KBM-7 (cell line): Measurements from ENCODE around the gene ETFB.
A peak's percentile ranks its signal among the peaks of the same experiment; 100 is the strongest.

Source experiments
- DNase-seq: peaks from one replicate; pipeline ENCODE4 v3.0.0-alpha.2; 2015
- in situ Hi-C: fragments of 300-500 bp; cut with MboI; formaldehyde crosslinking; loops from 2 replicates; pipeline ENCODE4 v1.14.3; 2020; ENCODE audit warnings: low sequenced_read_pairs, low pct_unique_long_range_greater_than_20kb, mixed read lengths

ETFB gene

GRCh38 chr19:51375504-51376221 is 9.5 kb upstream of the ETFB start:
- DNase-seq: peak; percentile 37
- in situ Hi-C loops: no loop called here

GRCh38 chr19:51372649-51373504 is 6.7 kb upstream of the ETFB start, which contains the start of gene NKG7:
NKG7 (minus strand) TSS chr19:51372654; CDS start chr19:51372535, 119 bp downstream.
- in situ Hi-C loops: no loop called here
- DNase-seq: peak; percentile 97

- no peak for DNase-seq
- in situ Hi-C loops: no loop called here
Measured at GRCh38 chr19:51372021-51372648, 5.9 kb upstream of the ETFB start.

GRCh38 chr19:51371186-51371690 is 5.0 kb upstream of the ETFB start:
- DNase-seq: no peak
- in situ Hi-C loops: no loop called here

GRCh38 chr19:51370230-51370629 is 4.0 kb upstream of the ETFB start:
- in situ Hi-C loops: no loop called here
- DNase-seq: no peak

DNA sequence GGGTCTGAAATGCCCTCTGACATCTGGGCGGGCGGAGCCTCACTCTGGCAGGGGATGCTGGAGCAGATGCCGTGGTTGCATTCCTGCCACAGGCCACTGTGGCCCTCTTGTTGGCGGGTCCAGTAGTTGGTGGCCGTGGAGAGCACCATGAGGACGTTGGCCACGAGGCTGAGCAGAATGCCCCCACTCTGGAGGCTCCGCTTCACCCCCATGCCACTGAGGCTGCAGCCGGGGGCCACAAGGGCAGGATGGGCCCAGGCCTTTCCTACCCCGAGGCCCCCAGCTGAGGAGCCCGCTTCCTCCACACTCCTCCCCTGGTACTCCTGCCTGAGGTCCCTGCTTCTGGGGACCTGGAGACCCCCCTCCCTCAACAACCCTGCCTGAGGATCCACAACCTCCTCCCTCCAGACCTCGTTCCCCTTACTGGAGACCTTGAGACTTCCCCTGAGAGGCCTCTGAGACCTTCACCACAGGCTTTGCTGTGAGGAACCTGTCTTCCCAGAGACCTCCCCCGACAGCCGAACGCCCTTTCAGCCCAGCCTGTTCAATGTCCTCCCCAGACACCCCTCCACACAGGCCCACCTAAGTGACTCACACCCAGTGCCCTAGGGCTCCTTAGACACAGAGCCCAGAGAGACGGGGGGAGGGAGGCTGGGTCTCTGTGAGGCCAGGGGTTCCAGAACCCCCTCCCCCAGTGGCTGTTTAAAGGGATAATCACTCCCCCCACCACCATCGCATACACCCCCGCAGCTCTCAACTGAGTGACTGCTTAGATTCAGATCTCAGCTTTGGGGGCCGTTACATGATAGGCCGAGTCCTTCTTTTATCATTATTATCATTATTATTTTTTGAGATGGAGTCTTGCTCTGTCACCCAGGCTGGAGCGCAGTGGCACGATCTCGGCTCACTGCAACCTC is 2.4 kb upstream of the ETFB start, which contains the start of gene CLDND2:
CLDND2 (minus strand) TSS at position 638 of the 917 bp plus-strand sequence; CDS start at position 212, 426 bp downstream.
- in situ Hi-C loops: no loop called here
- DNase-seq: peak; percentile 57

DNA sequence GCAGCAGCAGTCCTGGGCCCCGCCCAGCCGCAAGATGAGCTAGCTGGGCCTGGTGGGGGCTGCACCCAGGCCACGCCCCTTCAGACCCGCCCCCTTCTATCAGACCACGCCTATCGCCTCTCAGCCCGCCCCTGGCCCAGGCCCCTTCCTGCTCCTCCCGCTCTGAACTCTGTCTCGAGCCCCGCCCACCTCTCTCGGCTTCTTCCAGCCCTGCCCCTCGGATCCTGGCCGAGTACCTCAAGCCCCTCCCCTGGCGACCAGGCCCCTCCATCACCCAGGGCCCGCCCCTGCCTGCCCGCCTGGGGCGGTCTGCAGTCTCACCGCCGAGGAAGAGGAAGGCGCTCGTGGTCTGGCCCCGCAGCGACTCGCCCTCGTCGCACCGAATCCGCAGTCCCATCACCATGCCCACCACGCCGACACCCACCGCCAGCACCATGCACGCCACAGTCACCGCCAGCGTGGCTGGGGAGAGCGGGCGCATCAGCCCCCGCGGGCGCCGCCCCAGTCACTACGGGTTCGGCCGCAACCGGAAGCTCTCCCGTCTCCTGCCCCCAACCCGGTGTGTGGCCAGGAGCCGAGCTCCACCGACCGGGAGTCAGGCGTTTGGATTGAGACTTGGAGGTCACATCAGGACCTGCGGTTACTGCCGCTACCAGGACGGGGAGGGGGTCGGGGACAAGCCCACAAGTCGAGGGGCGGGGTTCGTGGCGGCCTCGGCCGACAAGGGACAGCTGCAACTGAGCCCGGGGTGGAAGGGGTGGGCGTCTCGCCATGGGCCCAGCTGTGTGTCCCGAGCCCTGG is 1.6 kb upstream of the ETFB start:
- in situ Hi-C loops: no loop called here
- peak; percentile 99 for DNase-seq

DNA sequence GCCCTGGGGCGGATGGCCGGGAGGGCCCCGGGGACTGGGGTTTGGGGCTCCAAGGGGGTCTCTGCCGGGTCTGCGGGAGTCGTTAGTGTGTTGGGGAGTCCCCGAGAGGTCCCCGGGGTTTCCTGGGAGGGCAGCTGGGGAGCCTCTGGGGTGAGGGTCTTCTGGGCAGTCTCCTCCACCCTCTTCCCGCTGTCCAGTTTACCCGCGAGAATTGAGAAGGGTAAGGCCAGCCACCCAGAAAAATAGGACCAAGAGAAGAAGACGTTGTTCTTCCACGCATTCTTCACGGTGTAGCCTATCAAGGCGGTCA is 1.0 kb upstream of the ETFB start:
- no peak for DNase-seq
- in situ Hi-C loops: no loop called here

DNA sequence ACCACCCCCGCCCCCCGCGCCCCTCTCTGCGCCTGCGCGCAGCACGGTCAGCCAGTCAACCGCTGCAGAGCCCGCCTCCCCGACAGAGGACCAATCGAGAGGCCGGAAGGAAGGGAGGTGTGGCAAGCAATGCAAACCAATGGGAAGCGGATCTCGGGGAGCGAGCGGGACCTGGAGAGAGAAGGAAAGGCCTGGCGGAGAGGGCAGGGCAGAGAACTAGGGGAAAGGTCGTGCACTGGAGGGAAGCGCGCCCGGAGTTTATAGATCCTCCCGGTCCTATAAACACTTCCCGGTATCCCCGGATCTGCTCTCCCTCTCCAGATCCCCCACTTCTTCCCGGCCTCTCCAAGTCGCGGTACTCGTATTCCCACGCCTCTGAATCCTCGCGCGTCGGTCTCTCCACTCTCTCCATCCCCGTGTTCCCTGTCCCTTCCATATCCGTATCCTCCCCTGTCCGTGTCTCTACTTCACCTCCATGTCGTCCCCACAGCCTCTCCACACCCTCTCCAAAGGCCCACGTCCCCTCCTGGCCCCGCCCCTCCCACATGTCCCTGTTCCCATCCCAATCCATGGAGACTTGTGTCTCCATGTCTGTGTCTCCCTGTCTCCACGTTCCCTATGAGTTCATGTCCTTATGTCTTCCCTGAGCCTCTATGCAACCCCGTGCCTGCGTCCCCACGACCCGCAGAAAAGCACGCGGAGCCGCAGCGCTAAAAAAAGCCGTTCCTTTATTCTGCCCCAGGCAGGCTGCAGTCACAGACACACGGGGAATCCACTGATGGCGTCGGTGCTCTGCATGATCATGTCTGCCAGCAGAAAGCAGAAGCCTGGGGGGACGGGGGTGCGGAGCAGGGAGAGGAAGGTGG is 434 bp upstream of the ETFB start:
- in situ Hi-C loops: no loop called here
- DNase-seq: peak; percentile 97

DNA sequence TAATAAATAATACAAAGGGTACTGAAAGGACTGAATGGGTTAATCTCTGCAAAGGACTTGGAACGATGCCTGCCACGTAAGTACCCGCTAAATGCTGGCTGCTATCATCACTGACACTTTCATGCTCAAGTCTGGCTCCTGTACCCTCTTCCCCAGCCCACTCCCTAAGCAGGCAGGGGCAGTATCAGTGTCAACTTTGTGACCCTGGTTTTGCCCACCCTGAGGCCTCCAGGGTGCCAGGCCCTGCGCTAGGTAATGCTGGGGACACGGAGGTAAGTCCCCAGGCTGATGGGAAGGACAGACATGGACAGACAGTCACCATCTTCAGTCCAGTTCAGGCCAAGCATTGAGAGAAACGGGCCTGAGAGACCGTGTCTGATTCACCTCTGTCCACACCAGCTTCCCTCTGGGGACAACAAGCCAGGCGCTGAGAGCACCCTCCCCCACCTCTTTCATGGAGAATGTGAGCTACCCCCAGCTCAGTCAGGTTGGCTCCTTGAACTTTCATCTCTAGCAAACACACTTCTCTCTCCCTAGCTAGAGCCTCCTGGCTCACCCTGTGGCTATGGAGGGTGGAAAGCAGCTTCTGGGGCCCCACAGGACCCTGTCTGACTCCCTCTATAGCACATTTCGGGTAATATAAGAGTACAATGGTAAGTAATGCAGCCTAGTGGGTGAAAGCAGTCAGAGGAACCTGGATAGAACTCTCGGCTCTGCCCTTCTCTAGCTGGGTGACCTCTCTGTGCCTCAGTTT is 800 bp downstream of the ETFB start:
- peak; percentile 38 for DNase-seq
- in situ Hi-C loops: no loop called here

- DNase-seq: no peak
- in situ Hi-C loops: no loop called here
Measured at GRCh38 chr19:51364200-51365106, 1.7 kb downstream of the ETFB start.

GRCh38 chr19:51361239-51361638 is 4.9 kb downstream of the ETFB start:
- in situ Hi-C loops: no loop called here
- no peak for DNase-seq

DNA sequence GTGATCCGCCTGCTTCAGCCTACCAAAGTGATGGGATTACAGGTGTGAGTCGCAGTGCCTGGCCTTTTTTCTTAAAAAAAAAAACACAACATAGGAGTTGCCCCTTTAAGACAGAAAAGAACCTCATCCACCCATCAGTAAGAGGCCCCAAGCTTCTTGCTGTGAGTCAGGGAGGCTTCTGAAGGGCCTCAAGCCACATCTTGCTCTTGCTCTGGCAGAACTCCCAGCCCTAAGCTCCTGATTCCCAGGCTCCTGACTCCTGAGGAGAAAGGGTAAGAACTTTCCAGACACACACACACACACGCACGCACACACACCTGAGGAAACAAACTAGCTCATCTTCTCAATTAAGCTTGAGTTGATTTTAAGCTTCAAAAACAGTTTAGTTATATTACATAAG is 6.9 kb downstream of the ETFB start:
- in situ Hi-C loops: no loop called here
- DNase-seq: no peak

GRCh38 chr19:51357952-51358351 is 8.2 kb downstream of the ETFB start:
- DNase-seq: no peak
- in situ Hi-C loops: no loop called here

GRCh38 chr19:51356159-51356801 is 9.9 kb downstream of the ETFB start:
- no peak for DNase-seq
- in situ Hi-C loops: no loop called here
